Stomach (tissue), 4 donors: ENCODE measurements around the gene PROM2.

ENCODE experiments used
- CTCF ChIP-seq, 7 experiments: fragments of 450-650 bp in 4 of 7; fragments of 200-600 bp in 3 of 7; sonication (generic) in 3 of 7; IDR thresholded peaks; one replicate each; pipeline ENCODE4 v1.5.1; 2016 to 2019; ENCODE audit warnings: antibody characterized with exemption in 7 of 7, control low read depth in 2 of 7, mild to moderate bottlenecking in 1 of 7
- POLR2A ChIP-seq, 4 donors: fragments of 450-650 bp; IDR thresholded peaks; one replicate each; pipeline ENCODE4 v1.6.1; 2016; ENCODE audit warnings: antibody characterized with exemption in 4 of 4, control low read depth in 2 of 4, mild to moderate bottlenecking in 1 of 4, moderate library complexity in 1 of 4

DNA sequence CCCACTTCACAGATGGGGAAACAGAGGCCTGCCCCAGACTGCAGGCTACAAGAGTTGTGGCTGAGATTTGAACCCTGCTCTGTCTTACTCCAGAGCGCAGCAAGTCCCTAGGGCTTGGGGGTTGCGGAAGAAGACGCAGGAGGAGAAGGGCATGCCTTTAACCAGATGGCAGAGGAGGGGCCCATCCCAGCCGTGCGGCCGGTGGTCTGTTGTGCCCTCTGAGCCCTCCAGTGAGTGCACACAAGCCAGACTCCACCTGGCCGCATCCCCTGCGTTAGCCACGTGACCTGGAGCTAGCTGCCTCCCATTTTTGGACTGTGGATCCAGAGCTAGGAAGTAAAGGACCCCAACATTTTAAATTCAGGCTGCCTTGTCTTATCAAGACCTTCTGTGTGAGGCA, 25.7 kb downstream of the PROM2 start:
- no peak for TF ChIP-seq CTCF (IDR thresholded peaks at IDR 0.05)
- no peak for TF ChIP-seq POLR2A (IDR thresholded peaks at IDR 0.05)
